ENCODE measurements around the gene TRAPPC11. TPM values are rescaled to one million over a fixed set of nuclear protein-coding genes. Genes with fewer than 3 reads are reported as not detected.

The TRAPPC11 gene
- total RNA-seq, 1 experiment from 2014 or later, result 32.2 TPM

DNA sequence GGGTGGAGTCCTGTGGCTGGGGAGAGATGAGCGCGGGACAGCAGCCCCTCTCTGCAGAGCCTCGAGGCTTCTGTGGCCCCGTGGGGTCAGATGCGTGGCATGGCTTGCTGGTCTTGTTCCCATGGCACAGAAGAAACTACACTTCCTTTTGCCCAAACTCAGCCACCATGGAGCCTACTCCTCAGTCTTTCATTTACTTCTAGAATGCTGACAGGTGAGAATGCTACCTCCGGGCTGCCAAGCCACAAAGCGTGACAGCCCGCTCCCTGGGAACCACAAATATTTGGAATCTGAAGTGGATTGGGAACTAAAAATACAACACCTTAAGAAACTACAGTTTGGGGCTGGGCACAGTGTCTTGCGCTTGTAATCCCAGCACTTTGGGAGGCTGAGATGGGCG is 98.0 kb downstream of the TRAPPC11 start:
- H4K20me1 ChIP-seq (ENCODE audit: control insufficient read depth, insufficient read depth, insufficient read length), result no peaks in the 10 kb centered on the region
- TF ChIP-seq, protein P1, sequence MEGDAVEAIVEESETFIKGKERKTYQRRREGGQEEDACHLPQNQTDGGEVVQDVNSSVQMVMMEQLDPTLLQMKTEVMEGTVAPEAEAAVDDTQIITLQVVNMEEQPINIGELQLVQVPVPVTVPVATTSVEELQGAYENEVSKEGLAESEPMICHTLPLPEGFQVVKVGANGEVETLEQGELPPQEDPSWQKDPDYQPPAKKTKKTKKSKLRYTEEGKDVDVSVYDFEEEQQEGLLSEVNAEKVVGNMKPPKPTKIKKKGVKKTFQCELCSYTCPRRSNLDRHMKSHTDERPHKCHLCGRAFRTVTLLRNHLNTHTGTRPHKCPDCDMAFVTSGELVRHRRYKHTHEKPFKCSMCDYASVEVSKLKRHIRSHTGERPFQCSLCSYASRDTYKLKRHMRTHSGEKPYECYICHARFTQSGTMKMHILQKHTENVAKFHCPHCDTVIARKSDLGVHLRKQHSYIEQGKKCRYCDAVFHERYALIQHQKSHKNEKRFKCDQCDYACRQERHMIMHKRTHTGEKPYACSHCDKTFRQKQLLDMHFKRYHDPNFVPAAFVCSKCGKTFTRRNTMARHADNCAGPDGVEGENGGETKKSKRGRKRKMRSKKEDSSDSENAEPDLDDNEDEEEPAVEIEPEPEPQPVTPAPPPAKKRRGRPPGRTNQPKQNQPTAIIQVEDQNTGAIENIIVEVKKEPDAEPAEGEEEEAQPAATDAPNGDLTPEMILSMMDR (conservative IDR thresholded peaks at IDR 0.05), result no peak
- no peak overlapping the region for H2BK120ac ChIP-seq (ENCODE audit: low read depth, low read length, poor library complexity, severe bottlenecking)
- no peaks in the 10 kb centered on the region for H3K79me1 ChIP-seq (ENCODE audit: insufficient read depth, low read depth, low read length, poor library complexity, severe bottlenecking)
- Mint-ChIP-seq H3K4me3 (no peak overlapping the region), H3K36me3 (ENCODE audit: insufficient read depth in 1 of 3, low read depth in 3 of 3) (no peaks in the 10 kb centered on the region), H3K9me3 (no peaks in the 10 kb centered on the region), H3K27me3 (ENCODE audit: low read depth) (no peaks in the 10 kb centered on the region; the same call in 1 of the 2 replicates), H3K27ac (no peak overlapping the region), H3K4me1 (peaks cover 0 to 16% of the 10 kb centered on the region in 2 experiments; a peak in 3 of 4 replicates)
- H2BK20ac ChIP-seq (ENCODE audit: low read depth, low read length, poor library complexity, severe bottlenecking), result no peak overlapping the region
- H4K5ac ChIP-seq (ENCODE audit: insufficient read length, low read depth, low read length), result no peak overlapping the region
- H4K8ac ChIP-seq (replicated peaks; ENCODE audit: insufficient read length, low read depth, low read length), result no peak overlapping the region
- no peaks in the 10 kb centered on the region for H3K4me1 ChIP-seq (ENCODE audit: insufficient read depth, low read length)
- H2BK12ac ChIP-seq (ENCODE audit: insufficient read length, low read depth, low read length), result no peak overlapping the region
- H3K27me3 ChIP-seq (ENCODE audit: insufficient read depth, low read length), result no peaks in the 10 kb centered on the region
- no peaks in the 10 kb centered on the region for H3K79me2 ChIP-seq (ENCODE audit: insufficient read depth, low read length)
- no peak for DNase-seq
- no peak overlapping the region for H3K4ac ChIP-seq (ENCODE audit: low read depth, low read length)
- no peak overlapping the region for H2BK15ac ChIP-seq (ENCODE audit: low read depth, low read length)
- no peaks in the 10 kb centered on the region for H3K9me3 ChIP-seq (ENCODE audit: control insufficient read depth, low read depth, low read length)
- H3K14ac ChIP-seq (ENCODE audit: insufficient read depth, low read length), result no peak overlapping the region
- H4K91ac ChIP-seq (ENCODE audit: insufficient read length, low read depth, low read length), result no peak overlapping the region
- no peak overlapping the region for H3K9ac ChIP-seq (ENCODE audit: extremely low read depth, insufficient read length, low read length)
- H3K27ac ChIP-seq (ENCODE audit: insufficient read length, low read depth, low read length), result no peak overlapping the region
- WGBS (ENCODE audit: extremely low coverage, insufficient read length, low lambda C conversion rate), result no CpG with 5 or more reads among the region's 10 CpGs
- no peak overlapping the region for H2AK5ac ChIP-seq (ENCODE audit: insufficient read length, low read length)
- H3K56ac ChIP-seq (ENCODE audit: insufficient read length, low read depth, low read length), result no peak overlapping the region
- no peak overlapping the region for H3K23ac ChIP-seq (ENCODE audit: insufficient read length, low read depth, low read length)
- no peak overlapping the region for H3K18ac ChIP-seq (ENCODE audit: insufficient read length, low read depth, low read length)
- no peak overlapping the region for H2AFZ ChIP-seq (ENCODE audit: low read length)
- H3T11ph ChIP-seq (ENCODE audit: low read length), result no peak overlapping the region
- H3K4me2 ChIP-seq (ENCODE audit: insufficient read depth, insufficient read length, low read length), result no peak overlapping the region
- H3K23me2 ChIP-seq (ENCODE audit: insufficient read length, low read depth, low read length, poor library complexity, severe bottlenecking), result peaks cover 5% of the 10 kb centered on the region
- no peak overlapping the region for H2BK5ac ChIP-seq (ENCODE audit: insufficient read length, low read length)

All from H9 (cell line).